ENCODE measurements around the gene ARID1B. TPM values are rescaled to one million over a fixed set of nuclear protein-coding genes. Genes with fewer than 3 reads are reported as not detected.

The ARID1B gene
- total and polyA plus RNA-seq, 2 experiments from 2014 or later: 32.9 to 67.0 TPM

DNA sequence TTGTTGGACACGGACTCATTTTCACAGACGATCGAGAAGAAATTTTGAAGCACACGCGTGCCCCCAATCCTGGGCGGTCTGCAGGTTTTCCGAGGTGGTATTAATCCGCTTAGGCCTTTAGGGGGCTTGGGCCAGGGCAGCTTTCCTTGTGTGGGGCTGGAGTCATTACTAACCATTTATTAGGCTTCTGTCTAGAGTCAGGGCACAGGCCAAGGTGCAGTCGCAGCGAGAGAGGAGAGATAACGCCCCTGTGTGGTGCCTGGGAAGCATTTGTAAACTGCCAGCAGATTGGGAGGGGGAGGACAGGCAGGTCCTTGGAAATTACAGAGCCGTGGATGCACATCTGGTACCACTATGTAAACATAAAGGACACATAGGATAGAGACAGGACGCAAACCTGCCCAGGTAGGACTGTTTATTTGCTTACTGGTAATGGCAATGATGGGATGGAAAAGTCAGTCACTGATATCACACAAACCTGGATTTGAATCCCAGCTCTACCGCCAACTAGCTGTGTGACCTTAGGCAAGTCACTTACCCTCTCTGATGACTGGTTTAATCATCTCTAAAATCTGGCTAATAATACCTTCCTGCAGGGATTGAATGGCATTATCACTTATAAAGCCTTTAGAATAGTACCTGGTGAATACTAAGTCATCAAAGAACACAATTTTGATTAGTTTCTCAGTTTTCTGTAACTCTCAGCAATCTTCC is 469.8 kb downstream of the ARID1B start:
- no peak overlapping the region for H3K4me2 ChIP-seq
- no peaks in the 10 kb centered on the region for H3K79me2 ChIP-seq
- no peaks in the 10 kb centered on the region for H3K9me3 ChIP-seq (ENCODE audit: low read depth)
- no peaks in the 10 kb centered on the region for H3K36me3 ChIP-seq (replicated peaks; ENCODE audit: insufficient read depth, low read depth)
- WGBS (ENCODE audit: low lambda C conversion rate, missing lambda C conversion rate): 85% methylated on average over 14 of the region's 14 CpGs
- no peaks in the 10 kb centered on the region for H4K20me1 ChIP-seq (ENCODE audit: insufficient read depth, poor library complexity, severe bottlenecking)
- no peak for DNase-seq (ENCODE audit: low spot score)
- no peaks in the 10 kb centered on the region for H3K27me3 ChIP-seq
- no peak overlapping the region for H3K4me3 ChIP-seq
- peaks cover 20% of the 10 kb centered on the region for H3K4me1 ChIP-seq (ENCODE audit: insufficient read depth)
- no peaks in the 10 kb centered on the region for H3K9me2 ChIP-seq (replicated peaks; ENCODE audit: insufficient read depth)
- no peak overlapping the region for H3K27ac ChIP-seq
- TF ChIP-seq EZH2phosphoT487 (IDR thresholded peaks at IDR 0.05; ENCODE audit: low read depth, severe bottlenecking, unreplicated experiment) (no peak), EZH2 (IDR thresholded peaks at IDR 0.05; ENCODE audit: borderline replicate concordance) (no peak), CTCF (IDR thresholded peaks at IDR 0.05; ENCODE audit: poor library complexity) (no peak)
- no peak overlapping the region for H2AFZ ChIP-seq

DNA sequence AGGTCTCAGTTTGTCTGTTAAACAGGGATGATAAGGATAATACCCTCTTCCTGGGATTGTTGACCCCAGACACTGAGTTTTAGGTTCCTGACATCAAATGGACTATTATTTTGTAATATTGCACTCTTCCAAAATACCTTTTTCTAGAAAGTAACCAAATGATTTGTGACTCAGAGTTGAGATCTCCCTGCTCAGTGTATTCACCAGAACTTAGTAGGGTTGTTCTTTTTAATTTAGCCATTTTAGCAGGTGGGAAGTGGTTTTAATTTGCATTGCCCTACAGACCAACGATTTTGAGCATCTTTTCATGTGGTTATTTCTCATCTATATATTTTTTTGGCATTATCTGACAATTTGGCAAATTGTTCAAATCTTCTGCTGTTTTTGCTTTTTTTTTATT is 471.1 kb downstream of the ARID1B start:
- TF ChIP-seq CTCF (IDR thresholded peaks at IDR 0.05; ENCODE audit: poor library complexity): no peak
- TF ChIP-seq EZH2 (IDR thresholded peaks at IDR 0.05; ENCODE audit: borderline replicate concordance): no peak
- no peak for TF ChIP-seq EZH2phosphoT487 (IDR thresholded peaks at IDR 0.05; ENCODE audit: low read depth, severe bottlenecking, unreplicated experiment)
- Histone ChIP-seq H3K9me2 (replicated peaks; ENCODE audit: insufficient read depth) (no peaks in the 10 kb centered on the region), H3K4me3 (no peak overlapping the region), H3K27me3 (peaks cover 2% of the 10 kb centered on the region), H3K27ac (no peak overlapping the region), H3K36me3 (replicated peaks; ENCODE audit: insufficient read depth, low read depth) (no peaks in the 10 kb centered on the region), H3K79me2 (no peaks in the 10 kb centered on the region), H3K4me1 (ENCODE audit: insufficient read depth) (peaks cover 24% of the 10 kb centered on the region), H3K4me2 (no peak overlapping the region), H4K20me1 (ENCODE audit: insufficient read depth, poor library complexity, severe bottlenecking) (no peaks in the 10 kb centered on the region), H3K9me3 (ENCODE audit: low read depth) (no peaks in the 10 kb centered on the region), H2AFZ (no peak overlapping the region)
- WGBS (ENCODE audit: low lambda C conversion rate, missing lambda C conversion rate): 71% methylated on average over 1 of the region's 1 CpG
- DNase-seq (ENCODE audit: low spot score): no peak

DNA sequence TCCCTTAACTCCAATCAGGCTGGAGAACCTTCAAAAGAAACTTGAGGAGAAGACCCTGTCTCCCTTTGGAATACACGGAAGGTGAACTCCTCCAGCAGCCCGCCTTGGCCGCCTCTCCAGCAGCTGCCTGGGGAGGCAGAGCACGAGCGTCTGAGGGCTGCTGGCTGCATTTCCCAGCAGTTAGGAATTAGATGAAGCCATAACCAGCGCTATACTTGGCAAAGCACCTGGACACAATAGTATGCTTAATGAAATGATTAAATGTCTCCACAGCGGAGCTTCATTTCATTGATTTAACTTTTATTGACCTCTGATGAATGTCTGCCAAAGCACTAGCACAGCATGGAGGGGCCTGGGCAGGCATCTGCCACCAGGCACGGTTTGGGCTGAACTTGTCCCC is 472.6 kb downstream of the ARID1B start:
- Histone ChIP-seq H3K27me3 (peaks cover 2% of the 10 kb centered on the region), H2AFZ (no peak overlapping the region), H3K4me3 (no peak overlapping the region), H3K4me1 (ENCODE audit: insufficient read depth) (peaks cover 19% of the 10 kb centered on the region), H3K79me2 (no peaks in the 10 kb centered on the region), H3K27ac (no peak overlapping the region), H4K20me1 (ENCODE audit: insufficient read depth, poor library complexity, severe bottlenecking) (no peaks in the 10 kb centered on the region), H3K36me3 (replicated peaks; ENCODE audit: insufficient read depth, low read depth) (no peaks in the 10 kb centered on the region), H3K9me3 (ENCODE audit: low read depth) (no peaks in the 10 kb centered on the region), H3K4me2 (no peak overlapping the region), H3K9me2 (replicated peaks; ENCODE audit: insufficient read depth) (no peaks in the 10 kb centered on the region)
- no peak for TF ChIP-seq EZH2 (IDR thresholded peaks at IDR 0.05; ENCODE audit: borderline replicate concordance)
- no peak for TF ChIP-seq CTCF (IDR thresholded peaks at IDR 0.05; ENCODE audit: poor library complexity)
- TF ChIP-seq EZH2phosphoT487 (IDR thresholded peaks at IDR 0.05; ENCODE audit: low read depth, severe bottlenecking, unreplicated experiment): no peak
- DNase-seq (ENCODE audit: low spot score): no peak
- WGBS (ENCODE audit: low lambda C conversion rate, missing lambda C conversion rate): 86% methylated on average over 8 of the region's 8 CpGs
